HG03575 (cell line): ENCODE data around the gene SLC7A6.
A peak's percentile ranks its signal among the peaks of the same experiment; 100 is the strongest.

Experiments used
- ATAC-seq: cut with Tn5 transposase; IDR thresholded peaks from one replicate; pipeline ENCODE4 v1.9.1; 2021; ENCODE audit not compliant: unreplicated experiment, insufficient number of reproducible peaks, low FRiP score; ENCODE audit errors: extremely low read depth

Gene SLC7A6

DNA sequence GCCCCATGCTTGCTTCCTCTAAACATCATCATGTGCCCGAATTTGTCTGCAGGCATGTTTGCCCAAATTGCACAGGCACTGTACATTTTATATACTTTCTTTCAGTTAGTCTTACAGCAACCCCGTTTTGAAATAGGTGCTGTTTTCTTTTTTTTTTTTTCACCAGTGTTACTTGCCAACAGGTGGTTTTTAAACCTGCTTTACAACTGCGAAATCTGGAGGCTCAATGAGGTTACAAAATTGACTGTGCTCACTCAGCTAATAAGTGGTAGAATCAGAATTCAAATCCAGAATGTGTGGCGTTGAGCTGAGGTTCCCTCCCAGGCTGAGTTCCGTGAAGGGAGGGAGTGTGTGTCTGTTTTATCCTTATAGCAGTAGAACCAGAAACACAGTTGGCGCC is 13.4 kb upstream of the SLC7A6 start:
- no peak for ATAC-seq

DNA sequence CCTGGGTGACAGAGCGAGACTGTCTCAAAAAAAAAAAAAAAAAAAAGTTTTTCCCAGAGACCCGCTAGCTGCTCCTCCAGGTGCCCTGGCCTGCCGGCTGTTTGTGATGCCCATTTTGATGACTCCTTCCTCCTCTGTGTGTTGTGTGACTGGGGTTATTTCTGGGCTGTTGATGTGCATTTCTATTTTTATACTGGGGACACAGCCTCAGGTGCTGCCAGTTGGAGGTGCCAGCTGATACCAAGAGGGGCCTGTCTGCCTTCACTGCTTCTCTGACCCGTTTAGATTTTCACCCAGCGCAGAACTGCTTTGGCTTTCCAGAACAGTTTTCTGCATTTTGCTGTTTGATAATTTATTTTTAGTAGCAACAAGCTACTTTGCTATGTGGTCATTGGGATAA is 12.5 kb upstream of the SLC7A6 start:
- ATAC-seq = no peak

DNA sequence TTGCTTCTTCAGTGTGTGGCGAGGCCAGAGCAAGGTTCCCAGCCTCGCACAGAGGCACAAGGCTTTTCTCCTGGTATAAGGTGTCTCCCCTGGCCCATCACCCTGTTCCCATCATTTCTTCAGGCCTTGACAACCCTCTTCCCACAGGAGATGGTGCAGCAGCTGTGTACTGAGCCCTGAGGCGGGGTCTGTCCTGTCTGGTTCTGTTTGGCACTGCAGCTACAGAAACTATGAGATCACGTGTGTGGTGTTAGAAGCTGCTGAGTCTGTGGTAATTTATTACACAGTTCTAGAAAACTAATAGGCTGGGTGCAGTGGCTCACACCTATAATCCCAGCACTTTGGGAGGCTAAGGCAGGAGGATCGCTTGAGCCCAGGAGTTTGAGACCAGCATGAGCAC is 11.9 kb upstream of the SLC7A6 start:
- ATAC-seq = no peak

DNA sequence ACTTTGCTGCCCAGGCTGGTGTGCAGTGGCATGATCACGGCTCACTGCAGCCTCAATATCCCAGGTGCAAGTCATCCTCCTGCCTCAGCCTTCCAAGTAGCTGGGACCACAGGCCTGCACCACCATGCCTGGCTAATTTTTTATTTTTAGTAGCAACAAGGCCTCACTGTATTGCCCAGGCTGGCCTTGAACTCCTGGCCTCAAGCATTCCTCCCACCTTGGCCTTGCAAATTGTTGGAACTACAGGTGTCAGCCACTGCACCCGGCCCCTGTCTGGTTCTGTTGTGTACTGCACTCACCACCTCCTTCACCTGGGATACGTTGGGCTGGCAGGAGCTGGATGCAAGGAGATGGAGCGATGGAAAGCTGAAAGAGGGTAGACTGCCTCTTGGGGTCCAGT is 10.6 kb upstream of the SLC7A6 start:
- ATAC-seq = no peak

DNA sequence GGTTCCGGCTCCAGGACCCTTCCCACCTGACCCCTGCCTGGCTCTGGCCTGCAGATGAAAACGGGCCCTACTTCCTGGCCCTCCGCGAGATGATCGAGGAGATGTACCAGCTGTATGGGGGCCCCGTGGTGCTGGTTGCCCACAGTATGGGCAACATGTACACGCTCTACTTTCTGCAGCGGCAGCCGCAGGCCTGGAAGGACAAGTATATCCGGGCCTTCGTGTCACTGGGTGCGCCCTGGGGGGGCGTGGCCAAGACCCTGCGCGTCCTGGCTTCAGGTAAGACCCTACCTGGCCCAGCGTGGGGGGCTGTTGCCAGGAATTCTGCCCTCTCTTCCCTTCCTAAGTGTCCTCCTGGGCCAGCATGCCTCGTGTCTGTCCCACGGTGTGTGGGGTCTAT is 8.6 kb upstream of the SLC7A6 start:
- ATAC-seq = no peak

DNA sequence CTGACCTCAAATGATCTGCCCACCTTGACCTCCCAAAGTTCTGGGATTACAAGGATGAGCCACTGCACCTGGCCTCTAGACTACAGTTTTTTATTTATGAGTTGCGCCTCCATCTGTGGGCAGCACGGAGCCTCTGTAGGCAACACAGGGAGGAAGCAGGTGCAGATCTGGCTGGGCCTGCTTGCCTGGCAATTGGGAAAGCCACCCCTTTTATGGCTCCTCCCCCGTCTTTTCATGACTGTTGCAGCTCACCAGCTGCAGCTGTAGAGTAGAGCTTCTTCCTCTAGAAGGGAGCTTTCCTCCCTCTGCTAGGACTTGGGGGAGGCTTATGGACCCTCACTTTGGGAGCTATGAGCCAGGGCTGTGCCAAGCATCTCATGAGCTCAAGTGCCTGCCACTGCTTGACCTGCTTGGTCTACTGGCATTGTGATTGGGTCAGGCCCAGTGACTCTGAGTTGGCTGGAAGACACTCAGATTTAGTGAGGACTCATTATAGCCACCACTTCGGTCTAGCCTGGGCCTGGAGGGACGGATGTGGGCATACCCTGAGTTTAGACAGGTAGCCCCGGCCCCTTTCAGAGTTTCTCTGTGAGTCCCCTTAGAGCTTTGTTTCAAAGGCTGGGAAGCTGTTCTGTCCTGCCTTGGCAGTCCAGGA is 6.9 kb upstream of the SLC7A6 start:
- no peak for ATAC-seq

DNA sequence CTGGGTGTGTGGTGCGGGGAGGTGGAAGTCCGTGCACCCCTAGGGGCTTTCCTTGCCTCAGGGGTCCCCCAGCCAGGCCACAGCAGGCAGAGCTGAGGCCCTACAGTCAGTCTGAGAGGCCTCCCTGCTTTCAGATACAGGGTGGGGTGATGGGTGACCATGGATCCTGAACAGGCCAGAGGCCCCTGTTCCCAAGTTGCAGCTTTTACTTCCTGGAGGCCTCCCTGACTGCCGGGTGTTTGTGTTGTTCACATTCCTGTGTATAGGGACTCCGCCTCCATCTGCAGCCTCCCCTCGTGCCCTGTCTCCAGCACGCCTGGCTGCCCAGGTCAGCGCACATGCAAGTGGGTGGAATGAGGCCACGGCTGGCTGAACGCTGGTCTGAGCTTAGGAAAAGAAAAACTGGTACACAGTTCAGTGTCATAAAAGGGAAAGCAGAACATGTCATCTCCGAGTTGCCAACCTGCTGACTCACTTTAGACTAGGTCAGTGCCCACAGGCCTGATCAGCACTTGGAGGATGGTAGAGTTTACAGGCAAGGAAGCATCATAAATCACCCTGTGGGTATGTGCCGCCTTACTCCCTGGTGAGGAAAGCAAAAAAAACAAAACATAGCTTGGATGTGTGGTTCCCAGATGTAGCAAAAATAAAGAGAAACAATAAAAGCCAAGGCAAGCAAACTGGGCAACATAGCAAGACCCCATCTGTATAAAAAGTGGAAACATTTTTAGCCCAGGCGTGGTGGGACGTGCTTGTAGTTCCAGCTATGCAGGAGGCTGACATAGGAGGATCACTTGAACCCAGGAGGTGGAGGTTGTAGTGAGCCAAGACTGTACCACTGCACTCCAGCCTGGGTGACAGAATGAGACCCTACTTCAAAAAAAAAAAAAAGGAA is 6.2 kb upstream of the SLC7A6 start:
- no peak for ATAC-seq

DNA sequence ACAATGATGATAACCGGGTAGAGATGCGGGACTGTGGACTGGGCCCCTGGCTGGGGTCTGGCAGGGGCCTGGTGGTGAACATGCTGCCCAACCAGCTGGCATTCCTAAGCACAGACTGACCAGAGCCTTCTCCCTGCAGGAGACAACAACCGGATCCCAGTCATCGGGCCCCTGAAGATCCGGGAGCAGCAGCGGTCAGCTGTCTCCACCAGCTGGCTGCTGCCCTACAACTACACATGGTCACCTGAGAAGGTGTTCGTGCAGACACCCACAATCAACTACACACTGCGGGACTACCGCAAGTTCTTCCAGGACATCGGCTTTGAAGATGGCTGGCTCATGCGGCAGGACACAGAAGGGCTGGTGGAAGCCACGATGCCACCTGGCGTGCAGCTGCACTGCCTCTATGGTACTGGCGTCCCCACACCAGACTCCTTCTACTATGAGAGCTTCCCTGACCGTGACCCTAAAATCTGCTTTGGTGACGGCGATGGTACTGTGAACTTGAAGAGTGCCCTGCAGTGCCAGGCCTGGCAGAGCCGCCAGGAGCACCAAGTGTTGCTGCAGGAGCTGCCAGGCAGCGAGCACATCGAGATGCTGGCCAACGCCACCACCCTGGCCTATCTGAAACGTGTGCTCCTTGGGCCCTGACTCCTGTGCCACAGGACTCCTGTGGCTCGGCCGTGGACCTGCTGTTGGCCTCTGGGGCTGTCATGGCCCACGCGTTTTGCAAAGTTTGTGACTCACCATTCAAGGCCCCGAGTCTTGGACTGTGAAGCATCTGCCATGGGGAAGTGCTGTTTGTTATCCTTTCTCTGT is 5.1 kb upstream of the SLC7A6 start:
- no peak for ATAC-seq

DNA sequence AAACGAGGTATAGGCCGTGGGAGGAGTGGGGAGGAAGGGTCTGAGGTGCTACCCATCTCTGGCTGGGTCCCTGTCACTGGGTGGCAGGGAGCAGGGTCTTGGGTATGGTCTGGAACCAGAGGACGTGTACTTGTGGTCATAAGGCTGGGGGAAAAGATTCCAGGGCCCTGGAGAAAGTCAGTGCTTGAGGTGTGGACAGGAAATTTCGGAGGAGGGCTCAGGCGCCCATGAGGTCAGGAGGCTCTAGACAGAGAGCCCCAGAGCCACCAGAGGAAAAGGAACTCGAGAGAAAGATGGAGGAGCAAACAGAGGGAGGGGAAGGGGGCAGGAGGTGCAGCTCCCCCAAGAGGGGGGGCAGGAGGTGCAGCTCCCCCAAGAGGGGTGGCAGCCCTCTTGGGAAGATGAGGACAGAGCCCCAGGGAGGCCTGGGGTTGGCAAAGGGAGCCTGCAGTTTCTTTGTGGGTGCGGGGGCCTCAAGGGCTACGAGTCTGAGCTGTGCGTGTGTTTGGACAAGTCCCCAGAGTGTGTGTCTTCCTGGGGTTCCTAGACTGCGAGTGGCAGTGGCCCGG is 683 bp upstream of the SLC7A6 start:
- peak; percentile 11 for ATAC-seq

DNA sequence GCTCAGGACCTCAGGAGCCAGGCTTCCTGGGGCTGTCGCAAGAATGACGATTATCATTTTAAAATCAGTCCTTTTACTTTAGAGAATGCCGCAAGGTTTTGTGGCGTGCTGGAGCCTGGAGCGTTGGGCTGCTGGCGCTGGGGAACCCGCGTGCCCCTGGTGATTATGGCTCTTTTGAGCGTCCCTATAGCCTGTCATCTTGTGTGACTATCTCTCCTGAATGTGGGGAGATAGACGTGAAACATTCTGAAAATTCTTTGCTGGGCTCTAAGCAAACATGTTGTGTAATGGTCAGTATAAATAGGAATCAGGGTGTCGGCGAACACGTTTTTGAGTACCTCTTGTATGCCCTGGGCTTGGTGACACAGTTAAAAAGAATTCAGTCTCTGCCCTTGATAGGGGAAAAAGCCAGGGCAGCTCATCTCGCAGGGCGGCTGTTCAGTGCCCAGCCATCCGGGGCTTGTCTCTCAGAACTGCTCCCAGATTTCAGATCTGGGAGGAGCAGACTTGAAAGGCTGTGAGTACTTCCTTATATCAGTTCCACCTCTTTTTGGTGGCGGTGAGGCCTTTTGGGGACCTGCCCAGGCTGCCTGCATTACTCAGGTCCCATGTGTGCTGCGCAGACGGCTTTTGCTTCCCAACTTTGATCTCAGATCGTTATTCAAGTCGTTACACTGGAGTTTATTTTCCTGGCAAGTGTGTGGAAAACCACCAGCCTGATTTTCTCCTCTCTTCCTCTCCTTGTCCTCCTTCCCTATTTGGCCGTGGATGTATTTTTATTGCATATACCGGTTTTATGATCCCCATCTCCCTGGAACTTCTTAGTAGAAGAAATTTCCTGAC is 973 bp downstream of the SLC7A6 start:
- ATAC-seq = no peak

DNA sequence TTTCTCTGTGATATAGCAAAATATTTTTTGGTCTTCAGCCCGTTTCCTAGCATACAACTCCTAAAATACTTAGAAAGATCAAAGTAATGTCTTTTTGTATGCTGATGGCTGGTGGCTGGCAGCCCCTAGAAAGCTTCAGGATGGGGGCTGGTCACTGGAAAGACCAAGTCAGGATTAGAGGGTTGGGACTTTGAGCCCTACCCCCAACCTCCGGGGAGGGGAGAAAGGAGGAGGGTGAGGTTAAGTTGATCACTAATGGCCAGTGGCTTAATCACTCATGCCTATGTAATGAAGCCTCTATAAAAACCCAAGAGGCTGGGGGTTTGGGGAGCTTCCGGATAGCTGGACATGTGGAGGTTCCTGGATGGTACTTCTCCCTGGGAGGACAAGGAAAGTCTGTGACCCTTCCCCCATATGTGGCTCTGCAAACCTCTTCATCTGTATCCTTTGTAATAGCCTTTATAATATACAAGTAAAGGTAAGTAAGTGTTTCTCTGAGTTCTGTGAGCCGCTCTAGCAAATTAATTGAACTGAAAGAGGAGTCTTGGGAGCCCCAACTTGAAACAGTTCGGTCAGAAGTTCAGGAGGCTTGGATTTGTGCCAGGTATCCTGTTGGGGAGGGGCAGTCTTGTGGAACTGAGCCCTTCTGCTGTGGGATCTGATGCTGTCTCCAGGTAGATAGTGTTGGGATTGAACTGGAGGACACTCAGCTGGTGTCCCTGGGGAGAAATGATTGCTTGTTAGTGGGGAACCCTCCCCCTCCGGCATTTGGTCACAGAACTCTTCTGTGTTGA is 3.5 kb downstream of the SLC7A6 start:
- no peak for ATAC-seq

DNA sequence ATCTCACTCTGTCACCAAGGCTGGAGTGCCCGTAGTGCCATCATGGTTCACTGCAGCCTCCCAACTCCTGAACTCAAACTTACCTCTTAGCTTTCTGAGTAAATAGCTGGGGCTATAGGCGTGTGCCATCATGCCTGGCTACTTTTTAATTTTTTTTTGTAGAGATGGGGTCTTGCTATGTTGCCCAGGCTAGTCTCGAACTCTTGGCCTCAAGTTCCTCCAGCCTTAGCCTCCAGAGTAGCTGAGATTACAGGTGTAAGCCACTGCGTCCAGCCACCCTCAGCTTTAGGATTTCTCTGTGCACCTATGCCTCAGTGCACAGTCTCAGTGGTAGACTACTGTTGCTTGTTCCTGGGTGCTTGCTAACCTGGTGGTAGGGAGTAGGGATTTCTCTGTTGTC is 5.5 kb downstream of the SLC7A6 start:
- ATAC-seq = no peak

DNA sequence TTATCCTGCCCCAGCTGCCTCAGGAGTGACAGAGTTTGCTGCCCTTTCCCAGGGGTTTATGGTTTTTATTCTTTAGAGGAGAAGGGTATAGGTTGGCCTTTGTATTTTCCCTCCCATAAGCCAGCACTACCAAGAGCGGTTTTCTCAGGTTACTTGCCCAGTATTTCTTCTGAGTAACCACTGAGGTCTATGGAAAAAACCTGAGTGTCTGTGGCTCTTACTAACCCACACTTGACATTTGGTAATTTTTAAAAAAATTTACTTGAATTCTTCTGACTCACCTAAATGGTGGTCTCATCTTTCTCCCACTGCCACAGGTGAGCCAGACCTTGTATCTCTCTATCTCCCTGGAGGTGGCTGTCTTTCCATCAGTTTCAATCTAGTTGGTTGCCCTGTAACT is 6.0 kb downstream of the SLC7A6 start:
- no peak for ATAC-seq

DNA sequence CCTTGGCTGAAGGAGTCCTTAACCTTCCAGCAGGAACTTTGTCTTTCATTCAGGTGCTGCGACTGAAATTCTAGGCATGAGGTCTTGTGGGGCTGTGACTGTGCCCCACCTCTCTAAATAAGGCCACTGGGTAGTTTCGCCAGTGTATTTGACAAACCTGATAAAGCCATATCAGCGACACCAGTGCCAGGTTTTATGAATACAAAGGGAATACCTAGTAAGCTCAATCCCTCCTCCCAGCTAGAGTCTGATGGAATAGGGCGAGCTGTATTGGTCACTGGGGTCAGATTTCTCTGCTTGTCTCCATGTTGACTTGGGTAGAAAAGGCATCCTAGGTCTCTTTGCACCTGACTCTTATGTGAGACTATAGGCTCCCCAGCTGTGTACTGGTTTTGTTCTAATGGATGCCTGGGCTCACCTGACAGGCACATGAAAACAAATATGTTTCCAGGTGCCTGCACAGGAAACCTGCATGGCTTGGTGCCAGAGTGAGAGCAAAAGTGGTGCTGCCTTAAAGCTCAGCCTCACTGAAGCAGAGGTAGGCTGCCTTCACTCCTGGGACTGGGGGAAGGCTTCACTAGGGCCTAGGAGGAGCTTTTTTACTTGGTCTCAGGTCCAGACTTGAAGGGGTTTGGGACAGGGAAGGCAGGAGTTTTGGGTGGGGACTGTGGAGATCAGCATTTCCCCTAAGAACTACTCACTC is 8.3 kb downstream of the SLC7A6 start:
- no peak for ATAC-seq

DNA sequence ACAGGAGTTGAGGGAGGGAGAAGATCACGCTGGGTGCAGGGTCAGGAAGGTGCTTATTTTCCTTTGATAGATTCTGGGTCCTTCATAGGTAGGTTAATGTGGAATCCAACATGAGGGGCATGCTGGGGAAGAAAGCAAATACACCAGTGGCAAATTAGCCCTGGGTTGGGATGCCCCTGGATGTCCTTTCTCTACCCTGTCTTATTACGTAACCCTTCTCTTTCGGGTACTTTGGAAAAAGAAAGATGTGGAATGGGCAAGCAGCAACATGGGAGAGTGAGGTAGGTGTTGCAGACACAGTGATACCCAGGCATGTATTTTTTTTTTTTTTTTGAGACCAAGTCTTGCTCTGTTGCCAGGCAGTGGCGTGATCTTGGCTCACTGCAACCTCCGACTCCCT is 9.1 kb downstream of the SLC7A6 start:
- no peak for ATAC-seq

DNA sequence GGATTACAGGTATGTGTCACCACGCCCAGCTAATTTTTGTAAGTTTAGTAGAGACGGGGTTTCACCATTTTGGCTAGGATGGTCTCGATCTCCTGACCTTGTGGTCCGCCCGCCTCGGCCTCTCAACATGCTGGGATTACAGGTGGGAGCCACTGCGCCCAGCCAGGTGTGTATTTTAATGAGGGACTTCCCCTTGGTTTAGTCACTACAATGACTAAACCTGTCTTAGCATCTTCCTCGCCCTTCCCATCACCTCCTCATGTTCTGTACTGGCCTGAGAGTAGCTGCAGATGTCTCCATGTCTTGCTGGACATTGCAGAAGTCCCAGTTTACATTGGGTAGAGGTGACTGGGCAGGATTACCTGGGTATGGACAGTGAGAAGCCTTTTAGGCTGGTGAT is 9.6 kb downstream of the SLC7A6 start:
- no peak for ATAC-seq

DNA sequence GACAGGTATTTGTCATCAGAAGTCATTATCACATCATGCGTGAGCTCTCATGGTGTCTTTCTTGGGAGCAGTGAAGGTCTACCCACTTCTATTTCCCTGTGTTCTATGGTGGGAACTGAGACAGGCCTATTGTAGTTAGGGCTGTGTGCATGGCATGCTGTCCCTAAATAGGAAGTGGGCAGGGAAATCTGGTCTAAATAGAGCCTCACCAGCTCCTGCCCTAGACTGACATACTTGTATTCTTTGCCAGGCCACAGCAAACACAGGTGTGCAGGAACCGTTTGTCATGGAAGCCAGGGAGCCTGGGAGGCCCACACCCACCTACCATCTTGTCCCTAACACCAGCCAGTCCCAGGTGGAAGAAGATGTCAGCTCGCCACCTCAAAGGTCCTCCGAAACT is 10.1 kb downstream of the SLC7A6 start:
- ATAC-seq = no peak
